GM18873 (cell line): ENCODE measurements around the gene DGCR8.

ENCODE experiments used
- ATAC-seq: cut with Tn5 transposase; IDR thresholded peaks from one replicate; pipeline ENCODE4 v1.9.1; 2021; ENCODE audit warnings: mild to moderate bottlenecking, moderate library complexity, moderate number of reproducible peaks; ENCODE audit not compliant: unreplicated experiment, low FRiP score

DGCR8 gene

DNA sequence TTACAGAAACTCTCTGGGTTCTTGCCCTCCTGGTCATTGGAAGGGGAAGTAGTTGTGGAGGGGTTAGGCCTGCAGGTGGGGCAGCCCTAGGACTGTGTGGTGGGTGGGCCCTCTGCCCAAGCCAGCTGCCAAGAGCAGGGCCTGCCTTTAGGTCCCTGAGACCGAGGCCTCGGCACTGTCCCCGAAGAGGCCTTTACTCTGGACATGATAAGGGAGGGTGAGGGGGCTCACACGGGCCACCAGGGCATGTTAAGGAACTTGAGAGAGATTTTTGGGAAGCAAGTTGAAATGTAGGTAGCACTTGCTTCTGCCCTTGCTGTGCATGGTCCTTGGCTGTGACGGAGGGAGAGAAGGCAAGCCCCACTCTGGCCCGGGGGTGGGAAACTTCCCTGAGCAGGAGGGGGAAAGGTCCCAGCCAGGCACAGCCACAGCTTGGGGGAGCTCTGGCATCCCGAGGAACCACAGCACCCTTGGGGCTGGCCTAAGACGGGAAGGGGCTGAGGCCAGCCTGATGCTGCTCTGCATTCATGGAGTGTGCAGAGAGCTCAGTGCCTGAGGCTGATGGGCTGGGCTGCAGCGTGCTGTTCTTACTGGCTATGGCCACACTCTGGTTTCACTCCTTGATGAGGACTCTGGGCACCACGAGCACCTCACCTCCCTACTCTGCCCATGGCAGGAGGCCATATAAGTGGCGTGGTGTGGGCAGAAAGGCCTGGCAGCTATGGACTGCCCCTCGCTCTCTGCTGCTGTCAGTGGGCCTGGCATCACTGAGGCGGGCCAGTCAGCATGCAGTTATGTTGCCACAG lies 28.1 kb downstream of the DGCR8 start:
- no peak for ATAC-seq

DNA sequence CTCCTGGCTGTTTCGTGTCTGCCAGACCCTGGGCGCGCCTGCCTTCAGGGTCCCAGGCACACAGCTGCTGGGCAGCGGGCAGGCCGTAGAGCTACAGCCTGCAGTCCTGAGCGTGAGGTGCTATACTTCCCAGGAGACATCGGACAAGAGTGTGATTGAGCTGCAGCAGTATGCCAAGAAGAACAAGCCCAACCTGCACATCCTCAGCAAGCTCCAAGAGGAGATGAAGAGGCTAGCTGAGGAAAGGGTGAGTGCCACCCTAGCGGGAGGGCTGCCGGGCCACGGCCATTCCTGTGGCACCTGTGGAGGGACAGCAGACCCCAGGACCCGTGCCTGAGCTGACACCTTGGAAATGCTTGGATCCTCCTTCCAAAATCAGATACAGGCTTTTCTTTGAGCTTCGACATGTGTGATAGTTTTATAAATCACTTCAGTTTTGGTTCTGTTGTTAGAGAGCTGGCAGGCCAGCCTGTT lies 28.8 kb downstream of the DGCR8 start:
- no peak for ATAC-seq

DNA sequence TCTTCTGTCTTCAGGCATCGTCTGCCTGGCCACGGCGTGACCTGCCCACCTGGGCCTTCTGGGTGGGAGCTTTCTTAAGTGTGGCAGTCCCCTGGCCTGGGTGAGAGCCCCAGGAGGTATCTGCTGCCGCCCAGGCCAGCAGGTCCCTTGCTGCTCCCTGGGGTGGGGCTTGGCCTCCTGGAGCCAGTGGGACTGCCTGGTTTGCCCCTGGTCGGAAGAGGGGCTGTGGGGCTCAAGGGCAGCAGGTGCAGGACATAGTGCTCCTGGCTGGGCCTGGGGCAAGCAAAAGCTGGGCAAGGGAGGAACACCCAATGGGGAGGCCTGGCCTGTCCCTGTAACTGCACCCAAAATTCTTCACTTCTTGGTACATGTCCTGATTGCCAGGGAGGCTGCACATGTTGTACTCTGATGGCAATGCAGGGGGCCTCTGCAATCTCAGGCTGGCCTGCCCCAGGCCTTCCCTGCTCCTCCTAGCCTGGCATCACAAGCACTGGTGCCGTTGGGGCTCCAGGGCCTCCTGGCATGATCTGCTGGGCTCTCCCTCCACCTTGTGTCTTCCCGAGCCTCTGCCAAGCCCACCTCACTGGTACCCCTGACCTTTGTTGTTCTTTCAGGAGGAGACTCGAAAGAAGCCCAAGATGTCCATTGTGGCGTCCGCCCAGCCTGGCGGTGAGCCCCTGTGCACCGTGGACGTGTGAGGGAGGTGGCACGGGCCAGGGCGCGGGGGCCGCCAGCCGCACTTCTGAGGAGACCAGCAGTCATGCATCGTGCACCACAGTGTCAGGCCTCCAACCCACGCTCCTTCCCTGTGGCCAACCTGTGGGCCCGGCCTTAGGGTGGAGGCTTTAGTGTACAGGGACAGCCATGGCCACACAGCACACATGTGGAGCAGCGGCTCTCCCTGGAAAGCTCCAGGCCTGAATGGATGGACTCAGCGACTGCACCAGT lies 29.6 kb downstream of the DGCR8 start:
- no peak for ATAC-seq

DNA sequence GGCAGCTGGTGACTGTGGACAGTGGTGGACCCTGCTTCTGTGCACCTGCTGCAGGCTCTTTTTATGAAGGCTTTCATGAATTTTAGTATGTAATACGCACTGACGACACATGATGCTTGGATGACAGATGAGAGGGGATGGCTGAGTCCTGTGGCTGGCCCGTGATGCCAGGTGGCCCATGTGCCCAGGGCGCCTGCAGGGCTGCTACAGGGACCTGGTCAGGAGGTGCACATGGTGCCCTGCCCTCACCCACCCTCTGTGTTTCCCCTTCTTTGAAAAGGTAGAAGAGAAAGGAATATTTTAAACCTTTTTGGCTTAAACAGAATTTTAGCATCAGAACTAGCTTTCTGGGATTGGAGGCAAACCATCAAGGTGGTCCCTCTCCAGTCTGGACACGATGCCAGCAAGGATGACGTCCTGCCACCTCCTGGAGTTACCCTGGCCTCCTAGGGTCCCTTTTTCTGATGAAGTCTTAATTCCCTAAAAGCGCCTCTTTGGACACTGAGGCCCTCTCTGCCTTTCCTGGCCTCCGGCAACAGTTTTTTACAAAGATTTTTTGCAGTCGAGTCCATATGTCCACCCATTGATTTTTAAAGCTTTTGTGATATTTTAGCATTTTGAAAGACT lies 30.4 kb downstream of the DGCR8 start:
- ATAC-seq = no peak

DNA sequence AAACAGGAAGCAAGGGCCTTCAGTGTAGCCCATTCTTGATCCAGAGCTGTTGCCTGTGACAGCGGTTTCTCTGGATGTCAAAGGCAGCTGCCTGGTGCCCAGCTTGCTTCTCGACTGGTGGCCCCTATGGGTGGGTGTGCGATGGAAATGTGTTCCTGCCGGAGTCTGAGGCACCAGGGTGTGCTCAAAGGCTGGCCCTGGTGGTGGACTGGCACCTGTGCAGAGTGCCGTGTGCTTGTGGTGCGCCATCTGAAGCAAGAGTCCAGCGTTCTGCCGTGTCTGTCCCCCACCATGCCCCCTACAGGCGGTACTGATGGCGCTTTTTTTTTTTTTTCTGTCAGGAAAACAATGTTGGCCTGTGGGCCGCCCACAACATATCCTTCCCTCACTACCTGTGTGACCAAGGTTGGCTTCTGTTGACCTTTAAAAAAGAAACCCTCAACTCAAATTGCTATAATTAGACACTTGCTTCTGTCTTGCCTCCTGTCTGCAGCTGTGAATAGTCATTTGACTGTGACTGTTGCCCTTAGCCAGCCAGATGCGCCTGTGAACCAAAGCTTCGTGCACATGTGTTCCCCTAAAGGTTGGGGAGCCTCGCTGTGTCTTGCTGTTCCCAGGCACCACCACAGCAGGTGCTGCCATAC lies 31.1 kb downstream of the DGCR8 start:
- no peak for ATAC-seq

DNA sequence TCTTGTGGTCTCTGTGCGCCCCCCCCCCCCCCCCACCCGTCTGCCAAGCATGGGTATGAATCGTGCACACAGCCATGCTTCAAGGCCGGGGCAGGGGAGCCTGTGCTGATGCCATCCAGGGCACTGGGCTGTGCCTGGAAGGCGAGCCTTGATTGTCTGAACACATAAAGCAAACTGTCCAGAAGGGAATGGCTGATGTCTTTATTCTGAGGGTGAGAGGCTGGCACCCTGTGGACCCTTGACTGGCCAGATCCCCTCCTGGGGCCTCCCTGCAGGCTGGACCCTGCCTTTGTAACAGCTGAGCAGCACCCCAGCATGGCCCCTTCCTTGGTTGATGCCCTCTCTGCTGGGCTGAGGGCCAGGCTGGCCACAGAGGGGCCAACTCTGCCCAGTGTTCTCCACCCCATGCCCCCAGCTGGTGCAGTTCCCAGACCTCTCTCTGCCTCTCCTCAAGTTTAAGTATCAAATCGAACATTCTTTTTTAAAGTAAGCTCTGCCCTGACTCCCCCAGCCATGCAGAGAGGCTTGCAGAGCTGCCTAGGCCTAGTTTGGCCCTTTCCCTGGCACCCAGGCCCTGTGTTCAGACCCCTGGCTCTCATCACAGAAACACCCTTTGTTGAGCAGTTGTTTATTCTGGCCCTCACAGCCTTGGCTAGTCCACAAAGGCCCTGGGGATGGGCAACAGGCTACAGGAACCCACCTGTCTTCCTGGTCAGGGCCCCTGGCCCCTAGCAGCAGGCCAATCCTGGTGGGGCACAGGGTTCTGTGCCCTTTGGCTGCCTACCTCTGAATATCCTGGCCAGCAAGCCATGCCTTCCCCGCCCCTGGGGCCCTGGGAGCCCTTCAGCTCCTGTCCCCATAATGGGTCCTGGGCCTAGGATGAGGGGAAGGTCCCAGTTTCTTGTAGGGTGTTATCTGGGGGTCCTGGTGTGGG lies 31.9 kb downstream of the DGCR8 start:
- no peak for ATAC-seq

DNA sequence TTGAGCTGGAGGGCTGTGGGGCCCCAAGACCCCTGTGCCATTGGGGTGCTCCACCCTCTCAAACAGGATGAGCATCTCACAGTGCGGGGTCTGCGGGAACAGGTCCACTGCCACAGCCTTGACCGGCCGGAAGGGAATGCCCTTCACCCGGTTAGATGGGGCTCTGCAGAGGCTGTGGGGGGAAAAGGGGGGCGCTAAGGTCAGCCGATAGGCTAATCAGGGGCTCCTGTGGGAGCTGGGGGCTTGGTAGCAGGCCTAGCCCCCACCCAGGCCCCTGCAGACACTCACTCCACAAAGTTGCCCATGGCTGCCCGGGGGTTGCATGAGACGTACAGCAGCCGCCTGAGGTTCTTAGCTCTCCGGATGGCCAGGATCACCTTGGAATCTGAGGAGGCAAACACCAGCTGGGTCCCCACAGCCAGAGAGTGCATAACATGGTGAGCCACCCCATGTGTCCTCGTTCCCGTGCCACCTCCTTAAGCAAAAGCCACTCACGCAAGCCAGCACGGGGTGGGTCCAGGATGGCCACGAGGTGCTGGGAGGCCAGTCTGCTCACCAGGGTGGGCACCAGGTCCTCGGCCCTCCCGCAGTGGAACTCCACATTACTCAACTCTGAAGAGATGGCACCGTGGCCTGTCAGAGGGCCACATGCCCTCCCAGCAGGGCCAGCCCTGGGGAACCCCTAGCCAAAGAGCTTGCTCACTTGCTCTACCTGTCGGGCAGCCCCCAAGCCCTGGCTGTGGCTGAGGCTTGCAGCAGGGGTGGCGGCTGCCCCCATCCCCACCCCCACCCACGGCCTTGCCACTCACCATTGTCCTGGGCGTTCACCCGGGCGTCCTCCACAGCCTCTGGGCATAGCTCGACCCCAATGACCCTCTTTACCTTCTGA lies 32.8 kb downstream of the DGCR8 start:
- ATAC-seq = no peak

DNA sequence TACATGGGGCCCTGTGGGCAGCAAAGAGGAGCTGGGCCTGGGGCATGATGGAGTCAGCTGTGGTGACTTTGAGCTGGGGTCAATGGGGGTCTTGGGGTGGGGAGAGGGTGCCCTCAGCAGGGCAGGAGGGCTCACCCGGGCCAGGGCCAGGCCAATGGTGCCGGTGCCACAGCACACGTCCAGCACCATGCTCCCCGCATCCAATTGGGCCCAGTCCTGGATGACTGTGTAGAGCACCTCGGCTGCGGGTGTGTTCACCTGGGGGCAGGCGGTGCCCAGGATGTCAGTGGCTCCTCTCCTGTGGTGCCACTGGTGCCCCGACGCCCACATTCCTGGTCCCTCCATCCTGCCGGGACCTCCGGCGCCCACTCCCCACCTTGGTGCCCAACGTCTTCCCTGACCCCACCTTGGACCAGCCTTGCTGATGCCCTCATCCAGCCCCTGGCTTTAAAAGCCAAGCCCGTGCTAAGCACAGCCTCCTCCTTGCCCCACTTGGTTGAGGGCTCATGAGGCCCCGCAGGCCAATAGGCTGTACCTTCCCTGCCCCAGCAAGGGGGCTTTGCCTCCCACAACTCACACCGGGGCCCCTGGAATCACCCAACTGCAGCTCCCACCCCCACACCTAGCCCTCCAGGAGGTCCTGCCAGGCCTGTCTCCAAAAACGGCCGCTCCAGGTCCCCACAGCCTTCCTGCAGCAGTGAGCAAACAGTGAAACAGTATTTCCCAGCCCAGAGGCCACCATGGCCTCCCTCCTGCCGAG lies 33.7 kb downstream of the DGCR8 start:
- ATAC-seq = no peak

DNA sequence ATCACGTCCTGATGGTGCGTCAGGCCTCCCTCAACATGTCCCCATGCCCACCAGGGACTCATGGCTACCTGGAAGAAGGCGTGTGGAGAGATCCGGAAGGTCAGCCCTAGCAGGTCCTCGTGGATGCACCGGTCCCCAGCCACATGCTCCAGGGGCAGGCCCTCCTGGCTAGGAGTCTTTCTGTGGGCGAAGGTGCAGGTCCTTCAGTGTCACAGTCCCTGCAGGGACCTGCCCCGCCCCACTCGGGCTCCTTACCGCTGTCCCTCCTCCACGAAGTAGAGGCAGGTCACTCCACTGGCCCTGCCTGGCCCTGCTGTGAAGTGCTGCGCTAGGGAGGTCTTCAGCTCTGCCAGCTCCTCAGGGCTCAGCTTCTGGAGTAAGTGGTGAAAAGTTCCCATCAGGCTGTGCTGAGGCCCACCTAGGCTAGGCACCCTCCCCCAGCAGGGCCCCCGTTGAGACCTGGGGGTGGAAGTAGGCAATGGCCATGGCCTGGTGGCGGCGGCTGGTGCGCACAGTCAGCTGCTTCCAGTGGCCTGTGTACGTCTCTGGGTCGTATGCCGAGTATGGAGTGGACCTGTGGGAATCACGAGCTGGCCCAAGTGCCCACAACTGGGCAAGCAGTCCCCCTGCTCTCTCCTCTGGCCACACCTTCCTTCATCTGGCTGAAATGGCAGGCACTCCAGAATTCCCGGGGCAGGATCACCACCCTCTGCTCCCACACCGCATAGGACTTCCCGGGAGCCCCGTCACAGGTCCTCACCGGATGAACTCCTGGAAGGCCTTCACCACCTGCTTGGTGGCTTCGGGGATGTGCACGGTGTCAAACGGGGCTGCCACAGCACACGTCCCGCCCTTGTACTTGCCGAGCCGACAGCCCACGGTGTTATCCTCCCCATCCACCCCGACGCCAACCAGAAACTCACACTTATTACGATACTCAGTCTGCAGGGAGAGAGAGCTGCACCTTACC lies 34.8 kb downstream of the DGCR8 start:
- no peak for ATAC-seq

DNA sequence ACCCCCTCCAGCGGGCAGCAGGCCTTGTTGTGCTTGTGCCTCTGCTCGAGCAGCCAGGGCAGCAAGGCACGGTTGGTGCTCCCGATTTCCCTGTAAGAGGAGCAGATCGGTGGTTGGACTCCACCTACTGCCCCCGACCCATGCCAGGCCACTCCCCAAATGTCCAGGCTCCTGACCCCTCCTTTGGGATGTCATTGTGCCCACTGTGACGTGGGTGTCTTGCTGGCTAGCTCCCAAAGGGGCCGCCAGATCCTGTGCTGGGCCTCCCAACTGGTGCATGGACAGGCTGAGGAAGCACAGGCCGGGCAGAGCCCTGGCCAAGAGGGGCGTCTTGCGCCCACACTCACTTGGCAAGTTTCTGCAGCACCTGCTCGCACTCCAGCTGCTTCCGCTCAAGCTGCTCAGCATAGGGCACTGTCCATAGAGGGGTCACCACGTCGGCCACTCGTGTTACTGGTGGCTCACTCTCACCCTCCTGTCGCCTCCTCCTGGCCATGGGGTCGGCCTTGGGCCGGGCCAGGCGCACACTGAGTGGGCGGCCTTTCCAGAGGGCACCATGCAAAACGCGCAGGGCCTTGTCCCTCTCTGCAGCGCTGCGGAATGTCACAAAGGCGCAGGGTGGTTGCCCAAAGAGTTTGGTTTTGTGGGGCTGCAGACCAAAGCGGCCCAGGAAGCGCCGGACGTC lies 35.8 kb downstream of the DGCR8 start, which contains the start of gene RANBP1:
RANBP1 (plus strand) TSS at position 414 of the 685 bp plus-strand sequence; CDS start at position 495, 81 bp downstream.
- no peak for ATAC-seq

DNA sequence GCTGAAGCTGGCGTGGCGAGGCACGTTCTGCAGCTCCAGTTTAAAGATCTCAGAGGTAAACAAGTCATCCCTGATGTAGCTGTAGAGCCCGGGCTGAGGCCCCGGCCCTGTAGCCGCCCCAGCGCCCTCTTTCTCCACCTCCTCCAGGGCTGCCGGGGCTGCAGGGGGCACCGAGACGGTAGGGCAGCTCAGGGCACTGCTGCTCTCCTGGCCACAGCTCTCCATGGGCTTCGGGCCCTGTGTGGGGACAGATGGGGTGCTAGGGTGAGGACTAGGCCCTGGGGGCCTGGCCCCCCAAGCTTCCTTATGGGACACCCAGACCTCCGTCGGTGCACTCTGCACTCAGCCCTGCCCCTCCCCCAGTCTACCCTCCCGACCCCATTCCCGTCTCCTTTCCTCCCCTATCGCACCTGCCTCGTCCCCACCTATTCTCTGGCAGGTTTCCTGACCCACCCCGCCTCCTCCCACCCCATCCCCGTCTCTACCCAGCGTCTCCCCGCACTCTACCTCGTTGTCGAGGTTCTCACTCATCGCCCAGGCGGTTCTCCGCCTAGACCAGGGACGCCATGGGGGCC lies 36.4 kb downstream of the DGCR8 start:
- no peak for ATAC-seq

DNA sequence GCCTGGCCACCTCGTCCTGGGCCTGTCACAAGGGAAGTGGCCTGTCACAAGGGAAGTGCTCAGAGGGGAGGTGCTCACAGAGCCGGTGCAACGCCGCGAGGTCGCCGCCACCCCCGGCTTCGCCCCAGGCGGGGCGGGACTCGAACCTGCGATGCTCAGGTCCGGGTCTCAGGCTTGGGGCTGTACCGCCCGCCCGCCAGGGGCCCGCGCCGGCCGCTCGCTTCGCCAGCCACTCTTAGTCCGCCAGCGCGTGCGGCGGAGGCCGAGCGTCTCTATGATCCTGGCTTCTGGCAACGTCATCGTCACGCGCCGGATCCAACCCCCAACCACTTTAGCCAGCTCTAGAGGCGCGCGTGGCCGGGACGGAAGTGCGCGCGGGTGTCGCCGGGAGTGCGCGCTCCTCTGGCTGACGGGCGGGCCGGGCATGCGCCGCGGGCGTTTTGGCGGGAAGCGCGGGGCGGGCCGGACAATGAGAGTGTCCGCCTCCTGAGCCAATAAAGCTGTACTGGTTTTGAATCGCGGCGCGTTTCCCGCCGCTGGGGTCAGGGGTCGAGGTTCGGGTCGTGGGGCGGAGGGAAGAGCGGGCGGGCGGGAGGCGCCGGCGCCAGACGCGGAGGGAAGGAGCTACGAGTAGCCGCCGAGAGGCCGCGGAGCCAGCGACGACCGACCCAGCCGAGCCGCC lies 37.1 kb downstream of the DGCR8 start, which contains the start of gene TRMT2A:
TRMT2A (minus strand) TSS at position 276 of the 682 bp plus-strand sequence. CDS start 320 bp downstream, outside the sequence.
- peak; percentile 72 for ATAC-seq

DNA sequence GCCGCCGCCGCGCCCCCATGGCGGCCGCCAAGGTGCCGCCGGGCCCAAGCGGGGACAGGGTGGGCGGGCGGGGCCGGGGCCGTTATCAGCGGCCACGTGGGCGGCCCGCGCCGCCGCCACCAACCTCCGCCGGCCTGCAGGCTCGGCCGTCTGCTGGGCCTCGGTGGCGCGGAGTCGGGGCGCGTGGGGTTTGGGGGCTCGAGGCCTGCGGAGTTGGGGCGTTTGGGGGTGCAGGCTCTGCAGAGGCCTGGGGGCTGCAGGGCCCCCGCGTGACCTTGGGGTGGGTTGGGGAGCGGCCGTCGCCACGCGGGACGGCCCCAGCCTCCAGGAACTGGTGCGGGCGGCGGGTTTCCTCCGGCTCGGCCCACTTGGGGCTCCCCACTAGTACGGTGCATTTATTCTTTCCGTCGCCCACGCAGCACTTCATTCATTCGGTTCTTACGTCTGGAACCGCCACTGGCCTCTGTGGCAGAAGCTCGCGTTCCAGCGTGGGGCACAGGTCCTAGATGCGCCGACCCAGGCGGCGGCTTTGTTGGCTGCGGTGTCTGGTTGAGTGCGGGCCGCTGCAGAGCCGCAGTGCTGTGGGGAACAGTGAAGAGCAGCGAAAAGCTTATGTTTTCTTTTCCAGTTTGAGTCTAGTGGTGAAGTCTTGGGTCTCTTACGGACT lies 37.7 kb downstream of the DGCR8 start:
- ATAC-seq = no peak

DNA sequence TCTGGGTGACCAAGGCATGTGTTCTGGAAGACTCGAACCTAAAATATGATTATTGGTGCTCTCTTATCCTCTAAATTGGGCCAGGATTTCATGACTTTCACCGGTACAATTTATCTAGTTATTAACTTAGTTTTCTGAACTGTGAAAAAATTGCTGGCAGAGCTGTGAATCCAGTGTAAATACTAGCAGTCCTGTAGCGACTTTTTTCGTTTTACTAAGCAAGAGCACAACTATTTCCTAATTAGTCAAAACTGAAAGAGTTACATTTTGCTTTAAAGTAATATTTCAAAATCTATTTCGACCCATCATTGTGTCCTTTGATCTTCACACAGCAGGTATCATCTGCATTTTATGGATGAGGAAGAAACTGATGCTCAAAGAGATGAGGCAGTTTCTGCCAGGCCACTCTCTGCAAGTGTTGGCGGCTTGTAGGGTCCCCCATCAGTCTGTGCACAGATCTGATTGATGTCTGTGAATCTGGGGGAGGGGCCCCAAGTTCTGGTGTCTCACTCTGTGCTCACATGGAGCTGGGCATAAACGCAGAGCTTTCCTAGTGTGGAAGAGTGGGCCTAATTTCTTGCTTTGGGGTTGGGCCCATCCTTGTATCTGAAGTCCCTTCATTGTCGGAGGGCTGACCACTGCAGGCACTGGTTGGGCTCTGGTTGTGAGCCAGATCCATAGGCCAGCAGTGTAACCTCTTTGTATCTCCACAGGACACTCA lies 38.4 kb downstream of the DGCR8 start:
- ATAC-seq = no peak
